Fibroblast of the conjunctiva (primary cell): Measurements from ENCODE around the gene GALNT1.

Experiments used
- DNase-seq: peaks from one replicate; pipeline ENCODE4 v3.0.0-alpha.2; 2010; ENCODE audit warnings: low read depth

GALNT1 gene

GRCh38 chr18:35721431-35722081 lies 140.0 kb downstream of the GALNT1 start:
- DNase-seq, result no peak

- no peak for DNase-seq
These were observed 147.1 kb downstream of the GALNT1 start for GRCh38 chr18:35728676-35729075.

- no peak for DNase-seq
These were observed 148.6 kb downstream of the GALNT1 start for GRCh38 chr18:35729991-35730668.

- no peak for DNase-seq
These were observed 149.3 kb downstream of the GALNT1 start for GRCh38 chr18:35730691-35731370.

- DNase-seq, result no peak
These were observed 150.2 kb downstream of the GALNT1 start for GRCh38 chr18:35731701-35732100.

GRCh38 chr18:35732162-35732561 lies 150.6 kb downstream of the GALNT1 start:
- no peak for DNase-seq

GRCh38 chr18:35732636-35733035 lies 151.1 kb downstream of the GALNT1 start:
- DNase-seq, result peak; percentile 59

- no peak for DNase-seq
These were observed 151.9 kb downstream of the GALNT1 start for GRCh38 chr18:35733408-35733807.

GRCh38 chr18:35736696-35737095 lies 155.2 kb downstream of the GALNT1 start:
- DNase-seq, result peak; percentile 4

GRCh38 chr18:35739778-35740177 lies 158.2 kb downstream of the GALNT1 start:
- no peak for DNase-seq

GRCh38 chr18:35740656-35741055 lies 159.1 kb downstream of the GALNT1 start:
- DNase-seq, result no peak

GRCh38 chr18:35743916-35744315 lies 162.4 kb downstream of the GALNT1 start:
- no peak for DNase-seq

GRCh38 chr18:35745814-35746213 lies 164.3 kb downstream of the GALNT1 start:
- DNase-seq, result no peak

GRCh38 chr18:35746826-35747339 lies 165.3 kb downstream of the GALNT1 start:
- no peak for DNase-seq

GRCh38 chr18:35747894-35748472 lies 166.4 kb downstream of the GALNT1 start:
- no peak for DNase-seq

- no peak for DNase-seq
These were observed 168.2 kb downstream of the GALNT1 start for GRCh38 chr18:35749701-35750100.

- no peak for DNase-seq
These were observed 169.4 kb downstream of the GALNT1 start for GRCh38 chr18:35750929-35751328.

GRCh38 chr18:35753306-35753910 lies 171.9 kb downstream of the GALNT1 start:
- no peak for DNase-seq

- DNase-seq, result no peak
These were observed 172.9 kb downstream of the GALNT1 start for GRCh38 chr18:35754464-35754863.

GRCh38 chr18:35755369-35755768 lies 173.8 kb downstream of the GALNT1 start:
- DNase-seq, result no peak

GRCh38 chr18:35756506-35757117 lies 175.1 kb downstream of the GALNT1 start:
- peak; percentile 35 for DNase-seq
